Smooth muscle cell of the umbilical artery (primary cell): Measurements from ENCODE around the gene ZNF483. TPM values are rescaled to one million over a fixed set of nuclear protein-coding genes. Genes with fewer than 3 reads are reported as not detected.

ENCODE experiments used
- total RNA-seq: library from RNA; depleted of rRNA; stranded (reverse); fragments of >200 nt; gene quantifications from 2 replicates; pipeline ENCODE4 v1.2.3, GENCODE V29; 2014

The ZNF483 gene
- 1.2 TPM in 2 replicates for total RNA-seq

DNA sequence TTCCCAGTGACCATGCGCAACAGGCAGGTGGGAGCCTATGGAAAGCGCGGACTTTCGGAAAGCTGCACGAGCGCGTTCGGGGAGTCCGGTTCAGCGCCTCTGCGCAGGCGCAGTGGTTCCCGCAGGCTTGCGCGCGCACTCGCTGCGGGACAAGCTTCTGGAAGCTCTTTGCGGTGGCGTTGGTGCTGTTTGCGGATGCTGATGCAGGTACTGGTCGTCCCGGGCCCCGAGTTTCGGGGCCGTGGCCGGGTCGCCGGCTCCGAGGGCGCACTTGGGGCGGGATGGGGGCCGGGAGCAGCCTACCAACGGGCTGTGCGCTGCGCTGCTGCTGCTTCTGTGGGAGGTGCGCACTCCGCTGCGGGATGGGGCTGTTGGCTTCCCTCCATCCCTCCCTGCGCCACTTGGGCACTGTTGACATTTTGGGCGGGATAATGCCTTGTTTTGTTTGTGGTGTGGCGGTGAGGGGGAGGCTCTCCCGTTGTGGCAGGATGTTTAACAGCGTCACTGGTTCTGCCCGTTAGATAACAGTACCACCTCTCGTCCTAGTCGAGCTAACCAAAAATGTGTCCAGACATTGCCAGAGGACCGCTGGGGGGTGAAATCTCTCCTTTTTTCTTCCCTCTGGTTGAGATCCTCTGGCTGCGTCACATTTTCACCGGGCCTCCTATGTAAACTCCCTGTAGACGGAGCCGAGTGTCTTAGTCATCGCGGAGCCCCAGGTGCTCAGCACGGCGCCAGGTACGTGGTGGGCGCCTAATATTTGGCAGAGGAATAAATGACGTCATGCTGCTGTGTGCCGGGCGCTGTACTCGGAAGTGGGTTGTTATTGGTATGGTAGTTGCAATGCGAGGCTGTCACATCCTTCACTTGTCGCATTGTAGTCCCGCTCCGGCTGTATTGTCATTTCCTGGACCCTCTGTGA is at the start of gene ZNF483:
Gene ZNF483 (plus strand): TSS at position 124 of the 922 bp plus-strand sequence. CDS start 2,217 bp downstream, outside the sequence.

DNA sequence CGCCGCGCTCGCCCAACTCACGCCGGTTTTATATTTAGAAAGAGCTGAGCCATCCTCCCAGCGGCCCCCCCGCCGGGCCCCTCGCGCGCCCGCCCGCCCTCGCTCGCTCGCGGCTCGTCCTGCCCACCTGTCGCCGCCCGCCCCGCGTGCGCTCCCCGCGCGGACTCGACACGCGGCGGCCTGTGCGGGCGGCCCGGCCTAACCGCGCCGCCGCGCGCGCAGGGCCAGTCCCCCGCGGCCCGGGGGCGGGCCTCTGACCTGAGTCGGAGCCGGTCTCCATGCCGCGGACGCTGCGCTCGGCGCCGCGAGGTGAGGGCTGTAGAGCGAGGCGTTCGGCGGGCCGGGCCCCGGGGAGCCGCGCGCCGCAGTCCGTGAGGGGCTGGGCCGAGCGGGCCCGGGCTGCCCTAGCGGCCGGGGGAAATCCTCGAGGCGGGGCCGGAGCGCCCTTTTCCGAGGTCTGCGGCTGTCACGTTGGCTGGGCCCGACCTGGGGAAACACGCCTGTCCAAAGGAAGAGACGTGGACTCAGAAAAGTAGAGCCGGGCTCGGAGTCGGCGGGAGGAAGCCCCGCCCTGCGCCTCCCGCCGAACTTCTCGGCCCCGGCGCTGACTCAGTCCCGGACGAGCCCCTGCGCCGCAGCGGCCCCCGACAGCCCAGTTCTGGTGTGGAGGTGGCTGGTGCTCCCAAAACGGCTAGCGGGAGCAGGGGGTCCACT is 41.0 kb upstream of the ZNF483 start, which contains the start of gene ECPAS:
Gene ECPAS (minus strand): TSS at position 526 of the 714 bp plus-strand sequence. CDS start 11,465 bp downstream, outside the sequence.

DNA sequence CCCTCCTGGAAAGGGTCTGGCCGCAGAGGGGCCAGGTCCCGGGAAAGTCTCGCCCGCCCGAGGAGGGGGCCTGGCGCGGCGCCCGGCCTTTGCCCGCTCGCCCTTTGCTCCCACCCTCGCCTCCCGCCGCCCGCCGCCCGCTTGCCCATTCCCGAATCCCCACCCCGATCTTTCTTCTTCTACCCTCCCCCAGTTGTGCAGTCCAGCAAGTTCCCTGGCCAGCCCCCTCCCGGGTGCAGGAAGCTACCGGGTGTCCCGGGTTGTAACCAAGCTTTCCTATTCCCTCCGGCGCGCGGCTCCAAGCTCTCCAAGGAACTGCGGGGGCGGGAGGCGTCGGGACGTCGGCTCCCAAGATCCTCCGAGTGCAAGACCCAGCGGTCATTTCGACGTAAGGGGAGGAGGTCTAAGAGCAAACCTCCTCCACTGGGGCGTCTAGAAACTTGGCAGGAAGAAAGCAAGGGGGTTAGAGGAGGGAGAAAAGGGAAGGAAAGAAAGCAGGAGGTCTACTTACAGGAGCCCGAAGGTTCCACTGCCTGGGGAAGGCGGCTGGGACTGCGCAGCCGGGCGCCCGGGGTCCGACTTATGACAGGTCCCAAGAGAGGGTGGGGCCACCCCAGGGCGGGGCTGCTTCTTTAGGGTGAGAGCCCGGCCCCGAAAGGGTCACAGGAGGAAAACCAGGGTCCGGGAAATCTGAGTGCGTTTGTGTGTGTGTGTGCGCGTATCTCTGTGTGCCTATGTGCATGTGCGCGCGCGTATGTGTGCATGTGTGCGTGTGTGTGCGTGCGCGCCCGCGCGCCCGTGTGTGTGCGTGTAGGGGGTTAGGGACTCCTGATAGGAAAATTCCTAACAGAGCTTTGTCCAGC is 74.3 kb downstream of the ZNF483 start, which contains the start of gene PTGR1:
Gene PTGR1 (minus strand): TSS at position 556 of the 863 bp plus-strand sequence. CDS start 2,225 bp downstream, outside the sequence.

Other genes with a start within 250 kb of the ZNF483 start
- not detected in 2 replicates for gene OR2K2, start 195.0 kb upstream of the ZNF483 start, total RNA-seq
- gene ECPAS, start 40.8 kb upstream of the ZNF483 start, total RNA-seq = 73.9 and 106 TPM in 2 replicates
- 46.6 and 60.8 TPM in 2 replicates for gene PTGR1, start 74.5 kb downstream of the ZNF483 start, total RNA-seq
- 10.5 and 11.9 TPM in 2 replicates for gene DNAJC25, start 106.2 kb downstream of the ZNF483 start, total RNA-seq
- gene GNG10, start 136.4 kb downstream of the ZNF483 start, total RNA-seq = 83.2 and 85.8 TPM in 2 replicates